HK-2 (cell line): ENCODE measurements around the gene FTCDNL1.
A peak's percentile ranks its signal among the peaks of the same experiment; 100 is the strongest.

Experiments used
- DNase-seq: peaks from one replicate; pipeline ENCODE4 v3.0.0-alpha.2; 2018; ENCODE audit not compliant: unreplicated experiment

Gene FTCDNL1

DNA sequence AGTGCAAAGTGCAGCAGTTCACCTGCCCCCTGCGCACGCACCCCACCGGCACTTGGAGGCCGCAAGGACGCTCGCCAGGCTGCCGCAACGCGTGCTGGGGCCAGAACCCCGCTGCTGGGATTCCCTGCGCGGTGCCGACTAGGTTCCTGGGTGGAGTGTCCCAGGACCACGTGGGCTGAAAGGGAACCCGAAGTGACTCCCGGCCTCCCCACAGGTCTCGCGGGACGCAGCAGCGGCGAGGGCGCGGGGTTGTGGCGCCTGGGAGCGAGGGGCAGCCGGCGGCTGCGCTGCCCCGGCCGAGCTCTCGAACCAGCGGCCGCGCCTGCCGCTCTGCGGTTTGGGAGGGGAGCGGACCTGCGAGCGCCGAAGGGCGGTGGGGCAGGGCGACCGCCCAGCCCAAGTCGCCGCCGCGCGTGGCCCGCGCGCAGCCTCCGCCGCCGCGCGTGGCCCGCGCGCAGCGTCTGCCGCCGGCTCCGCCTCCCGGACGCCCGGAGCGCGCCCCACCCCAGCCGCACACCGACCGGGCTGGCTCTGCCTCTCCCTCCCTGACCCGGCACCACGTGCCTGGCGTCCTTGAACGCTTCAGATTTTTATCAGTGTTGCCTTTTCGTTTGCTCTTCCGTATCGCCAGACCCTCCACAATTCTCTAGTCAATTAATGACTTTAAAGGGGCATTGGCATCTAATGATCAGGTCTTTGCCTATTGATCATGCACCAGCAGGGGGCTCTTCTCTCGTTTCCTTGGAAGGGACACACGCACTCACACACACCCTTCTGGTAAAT, at the start of gene FTCDNL1:
Gene FTCDNL1, minus strand, starts transcription at position 475 of the 783 bp plus-strand sequence. CDS start 2,230 bp downstream, outside the sequence.
- peak; percentile 66 for DNase-seq

- DNase-seq = no peak
Measured at GRCh38 chr2:199896617-199897016, 45.6 kb upstream of the FTCDNL1 start.

GRCh38 chr2:199895406-199895805, 44.4 kb upstream of the FTCDNL1 start:
- no peak for DNase-seq

GRCh38 chr2:199883474-199884212, 32.7 kb upstream of the FTCDNL1 start:
- no peak for DNase-seq

DNA sequence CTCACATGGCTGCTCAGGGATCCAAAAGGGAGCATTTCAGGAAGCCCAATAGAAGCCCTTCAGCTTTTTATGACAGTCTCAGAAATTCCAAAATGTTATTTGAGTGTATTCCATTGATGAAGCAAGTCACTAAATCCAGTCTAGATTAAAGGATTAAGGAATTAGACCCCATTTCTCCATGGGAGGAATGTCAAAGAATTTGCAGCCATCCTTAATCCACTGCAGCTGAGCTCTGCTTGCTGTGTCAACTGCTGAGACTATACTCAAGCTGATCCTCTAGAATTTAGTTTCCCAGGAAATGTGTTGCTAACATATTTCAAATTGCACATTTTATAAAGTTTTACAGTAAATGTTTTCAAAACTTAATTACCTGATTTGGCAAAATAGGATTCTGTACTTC, 31.7 kb upstream of the FTCDNL1 start:
- DNase-seq = no peak

DNA sequence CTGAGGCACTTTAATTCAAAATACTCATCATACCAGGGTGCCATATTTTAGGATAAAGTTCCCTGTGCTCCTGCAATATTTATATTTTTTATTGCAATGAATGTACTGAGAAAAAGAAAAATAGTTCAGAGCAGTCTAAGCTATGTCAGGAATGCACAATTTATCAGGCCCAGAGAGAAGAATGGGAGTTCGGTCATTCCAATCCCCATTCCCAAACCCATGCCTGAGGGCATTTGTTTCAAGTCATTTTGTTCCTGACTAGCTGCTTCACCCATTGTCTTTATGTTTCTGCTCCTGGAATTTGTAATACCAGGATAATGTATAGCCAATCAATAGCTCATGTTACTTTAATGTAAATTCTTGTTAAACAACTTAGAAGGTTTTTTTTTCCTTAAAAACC, 24.4 kb upstream of the FTCDNL1 start:
- DNase-seq = no peak

GRCh38 chr2:199874209-199874608, 23.2 kb upstream of the FTCDNL1 start:
- DNase-seq = no peak

GRCh38 chr2:199870581-199870980, 19.6 kb upstream of the FTCDNL1 start:
- DNase-seq = no peak

DNA sequence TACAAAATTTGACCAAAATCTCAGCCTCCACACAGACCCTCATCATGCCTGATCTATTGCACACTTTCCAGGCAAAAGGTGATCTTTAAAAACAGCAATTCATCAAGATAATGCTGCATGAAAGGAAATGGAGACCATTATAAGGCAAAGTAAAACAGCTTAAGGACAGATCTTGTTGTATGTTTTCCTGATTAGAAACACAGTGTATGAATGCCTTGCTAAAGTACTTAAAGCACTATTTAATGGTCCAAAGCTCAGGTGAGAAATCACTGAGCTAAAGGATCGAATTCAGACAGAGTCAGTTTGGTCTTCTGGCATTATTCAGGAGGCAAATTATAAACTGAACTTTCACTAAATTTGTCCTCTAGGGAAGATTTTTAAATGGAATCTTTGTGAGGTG, 18.7 kb upstream of the FTCDNL1 start:
- no peak for DNase-seq

GRCh38 chr2:199869227-199869541, 18.2 kb upstream of the FTCDNL1 start:
- no peak for DNase-seq

GRCh38 chr2:199868431-199869226, 17.6 kb upstream of the FTCDNL1 start:
- DNase-seq = no peak

GRCh38 chr2:199865905-199866304, 14.9 kb upstream of the FTCDNL1 start:
- no peak for DNase-seq

GRCh38 chr2:199862788-199863187, 11.8 kb upstream of the FTCDNL1 start:
- no peak for DNase-seq

- DNase-seq = no peak
Measured at GRCh38 chr2:199861132-199861774, 10.3 kb upstream of the FTCDNL1 start.

- DNase-seq = no peak
Measured at GRCh38 chr2:199855812-199856211, 4.8 kb upstream of the FTCDNL1 start.

DNA sequence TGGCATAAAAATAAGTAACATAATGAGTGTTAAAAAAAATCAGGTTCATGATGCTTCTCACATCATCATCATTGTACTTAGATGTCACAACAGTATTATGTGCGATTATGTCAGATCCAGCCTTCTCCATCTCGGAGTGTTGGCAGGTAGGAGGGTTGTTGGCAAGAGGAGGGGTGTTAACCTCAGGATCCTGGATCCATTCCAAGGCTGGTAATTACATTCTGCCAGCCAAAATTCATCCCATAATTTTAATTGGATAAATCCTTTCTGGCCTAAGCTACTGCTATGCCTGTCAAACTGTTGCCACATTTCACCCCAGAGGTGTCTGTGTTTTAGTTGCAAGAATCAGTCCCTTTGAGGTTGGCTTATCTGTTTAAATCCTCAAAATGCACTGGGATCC, 891 bp upstream of the FTCDNL1 start:
- DNase-seq = no peak

DNA sequence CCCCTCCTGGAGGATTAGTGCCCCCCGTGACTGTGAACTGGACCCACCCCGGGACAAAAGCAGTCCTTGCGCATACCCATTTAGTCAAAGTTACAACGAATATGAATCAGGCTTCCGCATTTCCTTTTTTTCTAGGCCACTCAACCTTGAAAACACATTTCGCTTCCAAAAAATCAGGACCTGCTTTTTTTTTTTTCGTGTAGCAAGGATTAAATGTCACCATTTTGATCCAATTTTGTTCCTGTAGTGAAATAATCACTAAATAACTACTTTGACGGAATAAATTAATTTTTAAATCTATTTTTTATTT, 464 bp upstream of the FTCDNL1 start:
- no peak for DNase-seq

- no peak for DNase-seq
Measured at GRCh38 chr2:199850218-199850717, 724 bp downstream of the FTCDNL1 start.

GRCh38 chr2:199848389-199849130, 2.4 kb downstream of the FTCDNL1 start:
- DNase-seq = no peak

GRCh38 chr2:199847181-199847864, 3.7 kb downstream of the FTCDNL1 start:
- no peak for DNase-seq
